GM18498 (cell line): ENCODE data around the gene ID1.

Source experiments
- ATAC-seq: cut with Tn5 transposase; IDR thresholded peaks from one replicate; pipeline ENCODE4 v1.9.1; 2021; ENCODE audit warnings: mild to moderate bottlenecking, moderate library complexity; ENCODE audit not compliant: unreplicated experiment

Gene ID1, protein sequence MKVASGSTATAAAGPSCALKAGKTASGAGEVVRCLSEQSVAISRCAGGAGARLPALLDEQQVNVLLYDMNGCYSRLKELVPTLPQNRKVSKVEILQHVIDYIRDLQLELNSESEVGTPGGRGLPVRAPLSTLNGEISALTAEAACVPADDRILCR

DNA sequence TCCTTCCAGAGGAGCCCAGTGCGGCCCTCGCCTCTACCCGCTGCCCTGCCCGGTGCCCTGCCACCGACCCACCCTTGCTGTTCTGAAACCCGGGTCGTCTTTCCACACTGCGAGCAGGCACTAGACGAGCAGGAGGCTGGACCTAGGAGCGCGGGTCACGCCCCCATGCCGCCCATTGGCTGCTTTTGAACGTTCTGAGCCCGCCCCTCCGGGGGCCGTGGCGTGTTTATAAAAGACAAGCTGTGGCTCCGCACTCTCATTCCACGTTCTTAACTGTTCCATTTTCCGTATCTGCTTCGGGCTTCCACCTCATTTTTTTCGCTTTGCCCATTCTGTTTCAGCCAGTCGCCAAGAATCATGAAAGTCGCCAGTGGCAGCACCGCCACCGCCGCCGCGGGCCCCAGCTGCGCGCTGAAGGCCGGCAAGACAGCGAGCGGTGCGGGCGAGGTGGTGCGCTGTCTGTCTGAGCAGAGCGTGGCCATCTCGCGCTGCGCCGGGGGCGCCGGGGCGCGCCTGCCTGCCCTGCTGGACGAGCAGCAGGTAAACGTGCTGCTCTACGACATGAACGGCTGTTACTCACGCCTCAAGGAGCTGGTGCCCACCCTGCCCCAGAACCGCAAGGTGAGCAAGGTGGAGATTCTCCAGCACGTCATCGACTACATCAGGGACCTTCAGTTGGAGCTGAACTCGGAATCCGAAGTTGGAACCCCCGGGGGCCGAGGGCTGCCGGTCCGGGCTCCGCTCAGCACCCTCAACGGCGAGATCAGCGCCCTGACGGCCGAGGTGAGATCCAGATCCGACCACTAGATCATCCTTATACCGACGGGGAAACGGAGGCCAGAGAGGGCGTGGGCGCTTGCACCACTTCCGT, at the start of gene ID1:
Gene ID1, plus strand, starts transcription at position 259 of the 871 bp plus-strand sequence. Its CDS starts 99 bp downstream, at position 358.
- peak; percentile 92 for ATAC-seq

DNA sequence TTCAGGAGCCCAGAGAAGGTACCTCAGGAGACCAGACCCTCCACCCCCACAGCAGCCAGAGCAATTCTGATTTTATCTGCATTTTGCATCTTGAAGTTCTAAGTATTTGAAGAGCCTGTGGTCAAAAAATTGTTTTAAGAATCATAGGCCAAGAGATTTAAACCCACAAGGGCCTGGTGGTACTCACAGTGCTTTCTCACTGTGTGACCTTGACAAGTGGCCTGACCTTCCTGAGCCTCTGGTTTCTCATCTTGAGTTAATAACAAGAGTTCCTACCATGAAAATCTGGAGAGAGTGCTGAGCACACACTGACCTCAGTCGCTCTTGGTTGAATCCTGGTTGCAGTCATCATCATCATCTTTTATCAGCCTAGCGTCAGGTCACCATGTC, 45.4 kb upstream of the ID1 start:
- ATAC-seq: no peak

DNA sequence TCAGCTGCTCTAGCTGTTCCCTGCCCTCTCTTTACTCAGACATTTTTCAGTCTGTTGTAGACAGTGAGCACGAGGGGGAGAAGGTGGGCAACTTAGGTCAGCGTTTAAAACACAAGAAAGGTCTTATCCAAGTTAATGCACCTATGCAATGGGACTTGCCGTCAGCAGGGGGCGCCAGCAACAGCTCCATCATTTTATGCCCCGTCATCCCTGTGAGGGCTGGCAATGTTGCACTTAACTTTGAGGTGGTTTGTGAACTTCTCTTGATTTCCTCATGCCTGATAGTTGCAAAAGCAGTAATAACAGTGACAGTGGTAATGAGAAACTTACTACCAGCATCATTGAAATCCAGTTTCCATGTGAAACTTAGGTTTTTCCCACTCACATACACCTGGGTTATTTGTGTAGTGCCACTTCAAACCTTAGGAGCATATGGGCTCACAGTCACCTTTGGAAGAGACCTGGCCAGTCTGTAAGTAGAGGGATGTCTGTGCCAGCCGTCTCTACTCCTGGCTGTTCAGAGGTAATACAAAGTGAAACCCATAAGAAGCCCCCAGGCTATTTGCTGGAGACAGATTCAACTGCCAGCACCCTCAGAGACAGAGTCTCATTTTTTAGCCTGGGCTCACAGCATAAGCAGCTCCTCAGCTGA, 44.9 kb upstream of the ID1 start:
- peak; percentile 48 for ATAC-seq

DNA sequence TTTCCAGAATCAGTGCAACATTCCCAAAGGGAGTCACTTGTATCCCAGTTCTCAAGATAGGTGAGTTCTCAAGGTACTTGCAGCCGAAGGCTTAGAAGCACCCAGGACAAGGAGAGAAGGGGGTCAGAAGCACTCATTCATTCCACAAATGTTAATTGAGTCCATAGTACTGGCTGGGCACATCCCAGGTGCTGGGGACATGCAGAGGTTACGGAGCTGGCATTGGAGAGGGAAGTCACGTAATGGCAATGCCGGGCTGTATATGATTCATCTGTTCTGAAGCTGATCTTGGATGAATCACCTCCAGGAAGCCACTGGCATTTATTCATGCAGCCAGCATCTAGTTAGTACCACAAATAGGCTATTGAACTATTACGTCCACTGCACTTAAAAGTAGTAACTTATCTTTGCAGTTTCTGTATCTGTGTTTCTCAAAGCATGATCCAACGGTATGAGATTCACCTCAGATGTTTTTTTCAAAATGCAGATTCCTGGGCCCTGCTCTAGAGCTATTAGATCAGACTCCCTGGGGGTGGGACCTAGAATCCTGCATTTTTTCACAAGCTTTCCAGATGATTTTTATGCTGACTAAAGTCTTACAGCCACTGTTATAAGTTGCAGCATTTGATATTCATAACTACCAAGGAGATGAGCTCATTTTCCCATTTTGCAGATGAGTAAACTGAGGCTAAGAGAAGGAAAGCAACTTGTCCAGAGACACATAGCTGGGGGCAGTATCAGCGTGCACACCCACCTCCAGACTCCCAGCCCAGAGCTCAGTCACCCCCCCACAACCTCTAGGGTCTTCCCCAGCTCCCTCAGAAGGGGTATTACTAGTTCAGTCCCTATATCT, 44.1 kb upstream of the ID1 start:
- no peak for ATAC-seq

DNA sequence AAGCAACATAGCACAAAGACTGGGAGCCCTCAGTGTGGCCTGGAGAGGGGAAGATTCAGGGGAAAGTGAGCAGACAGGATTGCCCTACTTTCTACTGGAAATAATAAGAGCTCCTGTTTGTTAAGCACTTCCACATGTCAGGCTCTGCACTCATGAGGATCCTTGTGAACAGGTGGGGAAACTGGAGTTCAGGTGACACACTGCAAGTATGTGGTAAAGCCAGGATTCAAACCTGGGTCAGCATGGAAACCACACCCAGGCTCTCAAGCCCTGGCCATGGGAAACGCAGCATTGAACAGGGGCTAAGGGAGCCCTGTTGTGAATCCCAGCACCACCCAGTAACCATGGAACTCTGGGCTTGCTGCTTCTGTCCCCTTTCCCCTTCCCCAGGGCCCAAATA, 42.8 kb upstream of the ID1 start:
- ATAC-seq: no peak

DNA sequence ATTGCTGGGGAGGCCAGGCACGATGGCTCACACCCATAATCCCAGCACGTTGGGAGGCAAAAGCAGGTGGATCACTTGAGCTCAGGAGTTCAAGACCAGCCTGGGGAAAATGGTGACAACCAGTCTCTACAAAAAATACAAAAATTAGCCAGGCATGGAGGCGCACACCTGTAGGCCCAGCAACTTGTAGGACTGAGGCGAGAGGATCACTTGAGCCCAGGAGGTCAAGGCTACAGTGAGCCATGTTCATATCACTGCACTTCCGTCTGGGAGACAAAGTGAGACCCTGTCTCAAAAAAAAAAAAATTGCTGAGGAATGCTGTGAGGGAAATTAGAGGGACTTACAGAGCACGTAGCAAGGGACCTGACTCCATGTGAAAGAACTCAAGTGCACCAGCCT, 40.8 kb upstream of the ID1 start:
- ATAC-seq: no peak

DNA sequence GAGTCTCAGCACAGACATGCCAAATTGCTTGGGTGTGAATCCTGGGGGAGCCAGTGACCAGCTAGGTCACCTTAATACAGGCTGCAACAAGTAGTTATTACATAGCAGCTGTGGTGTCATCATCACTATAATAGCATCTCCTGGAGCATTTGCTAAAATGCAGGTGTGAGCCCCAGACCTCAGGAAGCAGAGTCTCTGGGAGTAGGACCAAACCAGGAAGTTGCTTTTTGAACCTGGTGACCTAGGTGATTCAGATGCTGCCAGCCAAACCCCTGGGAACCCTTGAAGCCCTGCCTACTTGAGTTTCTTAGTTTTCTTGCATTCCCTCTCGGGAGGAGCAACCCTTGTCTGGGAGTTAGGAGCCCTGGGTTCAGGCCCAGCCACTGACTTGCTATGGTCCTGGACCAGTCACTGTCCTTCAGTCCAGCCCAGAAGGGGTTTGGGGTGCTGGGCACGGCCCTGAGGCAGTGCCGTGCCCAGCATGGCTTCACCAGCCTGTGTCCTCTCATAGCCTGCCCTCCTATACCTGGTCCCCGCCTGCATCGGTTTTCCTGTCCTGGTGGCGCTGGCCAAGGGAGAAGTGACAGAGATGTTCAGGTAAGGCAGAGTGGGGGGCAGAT, 39.3 kb upstream of the ID1 start:
- no peak for ATAC-seq

DNA sequence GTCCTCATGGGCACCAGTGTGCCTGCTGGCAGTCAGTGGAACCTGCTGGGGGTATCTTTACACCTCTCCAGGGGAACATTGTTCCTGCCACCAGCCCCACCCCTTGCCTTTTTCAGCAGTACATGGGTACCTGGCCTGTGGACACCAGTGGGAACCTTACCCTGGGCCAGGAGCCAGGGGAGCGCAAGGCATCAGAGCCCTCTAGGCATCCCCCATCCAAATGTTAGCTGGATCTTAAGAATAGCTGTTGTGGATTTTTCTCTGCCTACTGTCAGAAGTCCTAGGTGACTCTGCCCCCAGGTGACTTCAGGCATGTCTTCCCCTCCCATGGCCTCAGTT, 38.8 kb upstream of the ID1 start:
- ATAC-seq: no peak

DNA sequence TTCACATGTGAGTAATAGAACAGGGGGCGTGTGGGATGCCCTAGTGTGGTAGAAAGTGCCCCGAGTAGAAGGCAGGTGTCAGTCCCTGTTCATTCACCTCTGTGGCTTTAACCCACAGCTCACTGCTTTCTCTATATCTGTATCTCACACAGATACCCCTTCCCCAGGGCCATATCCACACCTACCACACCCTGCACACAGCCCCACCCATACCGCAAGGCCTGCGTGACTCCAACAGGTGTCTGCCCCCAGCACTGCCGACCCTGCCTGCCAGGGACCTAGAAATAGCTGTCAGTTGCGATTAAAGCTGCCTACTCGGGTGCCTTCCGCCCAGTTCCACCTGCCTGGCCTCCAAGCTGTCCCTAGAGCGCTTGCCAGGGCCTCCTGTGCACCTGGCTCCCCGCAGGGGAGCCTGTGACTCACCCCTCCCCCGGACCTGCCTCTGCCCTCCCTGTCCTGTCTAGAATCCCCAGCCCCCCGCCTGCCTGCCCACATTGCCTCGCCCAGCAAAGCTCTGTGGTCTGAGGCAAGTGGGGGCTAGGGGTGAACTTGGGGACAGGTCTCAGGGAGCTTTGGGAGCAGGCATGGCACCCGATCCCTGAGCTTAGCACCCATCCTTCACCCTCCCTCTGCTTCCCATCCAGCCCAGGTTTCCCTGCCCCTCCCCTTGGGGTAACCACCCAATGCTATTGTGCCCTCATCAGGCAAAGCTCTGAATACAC, 38.3 kb upstream of the ID1 start:
- no peak for ATAC-seq

DNA sequence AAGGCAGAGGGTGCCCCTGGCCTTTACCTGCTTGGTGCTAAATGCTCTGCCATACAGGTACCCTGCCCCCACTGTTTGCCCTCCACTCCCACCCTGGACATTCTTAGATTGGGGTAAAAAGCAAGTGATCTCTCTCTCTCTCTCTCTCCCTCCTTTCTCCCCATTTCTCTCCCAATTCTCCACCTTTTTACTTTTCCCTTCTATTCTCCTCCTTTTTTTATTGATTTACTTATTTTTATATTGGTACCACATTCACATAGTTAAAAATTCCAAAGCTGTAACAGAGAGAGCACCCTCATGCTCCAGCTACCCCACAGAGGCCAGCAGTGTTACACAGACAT, 37.7 kb upstream of the ID1 start:
- ATAC-seq: no peak

DNA sequence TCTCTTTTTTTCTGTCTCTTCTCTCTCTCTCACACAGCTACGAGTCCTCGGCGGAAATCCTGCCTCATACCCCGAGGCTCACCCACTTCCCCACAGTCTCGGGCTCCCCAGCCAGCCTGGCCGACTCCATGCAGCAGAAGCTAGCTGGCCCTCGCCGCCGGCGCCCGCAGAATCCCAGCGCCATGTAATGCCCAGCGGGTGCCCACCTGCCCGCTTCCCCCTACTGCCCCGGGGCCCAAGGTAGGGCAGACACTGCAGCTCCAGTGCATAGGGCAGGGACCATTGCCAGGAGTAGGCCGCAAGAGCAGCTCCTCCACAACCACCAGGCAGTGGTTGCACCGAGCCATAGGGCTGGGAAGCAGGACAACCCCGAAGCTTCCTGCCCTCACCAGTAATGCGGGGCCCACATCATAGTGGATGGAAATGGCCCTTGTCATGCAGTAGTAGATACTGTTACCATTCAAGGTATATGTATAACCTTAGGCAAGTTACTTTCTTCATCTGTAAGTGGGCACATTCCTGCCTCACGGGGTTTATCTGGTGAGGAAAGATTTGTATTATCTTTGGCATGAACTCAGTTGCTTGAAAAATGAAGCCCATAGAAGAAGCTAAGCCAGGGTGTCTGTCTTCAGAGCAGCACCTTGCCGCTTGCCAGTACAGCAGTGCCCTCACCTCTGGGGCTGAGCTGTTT, 36.9 kb upstream of the ID1 start:
- no peak for ATAC-seq

DNA sequence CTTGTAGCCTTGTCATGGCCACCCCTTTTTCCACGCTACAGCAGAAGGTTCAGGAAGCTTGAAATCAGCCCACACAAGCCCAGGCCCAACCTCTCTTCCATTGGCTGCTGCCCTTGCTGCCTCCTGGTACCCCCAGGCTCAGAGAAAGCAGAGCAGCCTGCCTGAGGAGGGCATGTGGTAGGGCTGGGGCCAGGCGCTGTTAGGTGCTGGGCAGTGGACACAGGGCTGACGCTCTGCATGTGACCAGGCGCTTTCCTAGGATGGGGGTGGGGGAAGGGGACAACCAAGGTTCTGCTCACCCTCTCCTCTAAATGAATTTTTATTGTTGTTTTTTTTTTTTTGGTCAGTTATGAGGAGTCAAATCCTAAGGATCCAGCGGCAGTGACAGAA, 36.3 kb upstream of the ID1 start:
- ATAC-seq: no peak

DNA sequence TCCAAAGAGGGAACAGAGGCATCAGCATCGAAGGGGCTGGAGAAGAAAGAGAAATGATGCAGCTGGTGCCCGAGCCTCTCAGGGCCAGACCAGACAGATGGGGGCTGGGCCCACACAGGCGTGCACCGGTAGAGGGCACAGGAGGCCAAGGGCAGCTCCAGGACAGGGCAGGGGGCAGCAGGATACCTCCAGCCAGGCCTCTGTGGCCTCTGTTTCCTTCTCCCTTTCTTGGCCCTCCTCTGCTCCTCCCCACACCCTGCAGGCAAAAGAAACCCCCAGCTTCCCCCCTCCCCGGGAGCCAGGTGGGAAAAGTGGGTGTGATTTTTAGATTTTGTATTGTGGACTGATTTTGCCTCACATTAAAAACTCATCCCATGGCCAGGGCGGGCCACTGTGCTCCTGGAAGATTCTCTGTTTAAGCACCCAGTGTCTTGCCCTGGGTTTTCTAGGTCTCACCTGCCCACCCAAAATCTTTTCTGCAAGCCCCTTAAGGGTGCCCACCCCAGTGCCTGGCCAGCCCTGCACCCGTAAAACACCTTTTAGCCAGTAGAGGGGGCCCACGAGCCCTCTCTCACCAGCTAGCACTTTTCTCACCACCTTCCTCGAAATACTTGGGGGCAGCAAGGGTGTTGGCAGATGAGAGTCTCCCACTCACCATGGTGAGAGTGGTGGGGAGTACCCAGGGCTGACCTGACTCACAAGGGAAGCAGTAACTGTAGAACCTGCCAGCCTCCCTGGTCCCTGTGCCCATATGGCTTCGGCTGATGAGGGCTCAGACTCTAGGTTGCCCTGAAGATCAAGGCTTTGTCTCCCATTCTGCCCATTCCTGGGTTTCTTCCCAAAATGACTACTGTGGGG, 35.7 kb upstream of the ID1 start:
- no peak for ATAC-seq

DNA sequence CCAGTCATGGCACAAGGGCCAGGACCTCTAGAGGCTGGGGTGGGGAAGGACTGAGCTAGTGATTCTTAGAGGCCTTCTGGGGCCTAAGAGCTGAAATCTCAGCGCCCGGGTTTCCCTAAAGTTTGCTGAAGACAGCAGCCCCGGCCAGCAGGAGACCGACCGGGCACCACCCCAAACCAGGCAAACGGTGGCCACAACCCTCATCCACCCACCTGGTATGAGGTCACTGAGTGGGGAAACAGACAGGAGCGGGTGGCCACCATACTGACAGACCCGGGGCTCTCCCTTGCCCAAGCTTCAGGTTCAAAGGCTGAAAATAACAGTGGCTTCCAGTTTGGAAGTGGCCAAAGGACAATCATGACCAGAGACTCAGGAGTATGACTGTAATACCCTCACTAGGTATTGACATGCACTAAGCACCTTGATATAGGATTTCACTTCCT, 35.0 kb upstream of the ID1 start:
- ATAC-seq: no peak

DNA sequence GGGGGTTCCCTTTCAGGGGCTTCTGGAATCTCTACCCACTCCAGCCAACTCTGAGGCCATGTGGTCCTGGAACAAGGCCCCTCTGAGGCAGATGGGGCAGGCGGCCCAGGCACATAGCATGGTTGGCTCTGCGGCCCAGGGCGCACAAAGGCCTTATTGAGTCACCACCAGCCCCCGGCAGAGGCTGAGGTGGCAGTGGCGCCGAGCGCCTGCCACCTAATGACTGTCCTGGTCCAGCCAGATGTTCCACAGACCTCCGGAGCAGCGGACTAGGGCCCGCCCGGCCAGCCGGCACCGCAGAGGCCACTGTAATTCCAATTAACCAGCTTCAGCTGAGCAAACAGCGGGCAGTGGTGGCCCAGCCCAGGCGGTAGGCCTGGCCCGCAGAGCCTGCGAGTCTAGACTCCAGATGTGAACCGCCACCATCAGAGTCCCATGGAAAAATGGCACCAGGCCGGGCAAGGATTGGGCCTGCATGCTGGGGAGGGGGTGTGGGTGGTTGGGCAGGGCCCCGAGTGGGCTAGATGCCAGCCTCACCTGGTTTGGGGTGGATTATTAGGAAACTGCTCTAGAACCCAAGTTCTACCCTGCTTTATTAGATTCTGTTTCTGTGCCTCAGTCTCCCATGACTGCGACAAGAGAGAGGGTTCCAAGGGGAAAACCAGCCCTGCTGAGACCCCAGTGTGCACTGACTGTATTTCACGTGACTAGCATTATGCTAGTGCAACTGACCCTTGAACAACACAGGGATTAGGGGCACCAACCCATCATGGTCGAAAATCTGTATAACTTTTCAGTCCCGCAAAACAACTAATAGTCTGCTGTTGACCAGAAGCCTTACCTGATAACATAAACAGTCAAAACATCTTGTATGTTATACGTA, 34.1 kb upstream of the ID1 start:
- no peak for ATAC-seq

DNA sequence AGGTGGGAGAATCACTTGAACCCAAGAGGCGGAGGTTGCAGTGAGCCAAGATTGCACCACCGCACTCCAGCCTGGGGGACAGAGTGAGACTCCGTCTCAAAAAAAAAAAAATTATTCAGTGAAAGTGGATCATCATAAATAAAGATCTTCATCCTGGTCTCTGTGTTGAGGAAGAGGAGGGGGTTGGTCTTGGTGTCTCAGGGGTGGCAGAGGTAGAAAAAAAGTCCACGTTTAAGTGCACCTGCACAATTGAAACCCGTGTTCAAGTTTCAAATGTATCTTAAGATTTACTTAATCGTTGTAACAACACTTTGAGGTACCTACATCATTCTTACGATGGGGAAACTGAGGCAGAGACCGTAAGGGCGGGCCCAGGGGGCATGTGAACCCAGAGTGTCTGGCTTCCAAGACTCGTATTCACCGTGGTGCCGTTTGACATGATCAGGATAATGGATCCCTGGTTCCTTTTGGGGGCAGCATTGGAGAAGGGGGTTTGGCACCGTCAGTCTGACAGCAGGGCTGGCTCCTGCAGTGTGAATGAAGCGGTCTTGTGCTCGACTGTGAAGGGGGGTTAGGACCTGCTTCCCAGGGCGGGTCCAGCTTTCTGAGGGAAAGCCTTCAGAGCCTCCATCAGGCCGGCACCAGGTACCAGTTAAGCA, 32.9 kb upstream of the ID1 start:
- ATAC-seq: no peak
